ENCODE measurements around the gene STK10. TPM values are rescaled to one million over a fixed set of nuclear protein-coding genes. Genes with fewer than 3 reads are reported as not detected.

STK10 gene
- total and polyA plus RNA-seq, 11 donors = 5.5 to 52.9 (median 10.2) TPM

DNA sequence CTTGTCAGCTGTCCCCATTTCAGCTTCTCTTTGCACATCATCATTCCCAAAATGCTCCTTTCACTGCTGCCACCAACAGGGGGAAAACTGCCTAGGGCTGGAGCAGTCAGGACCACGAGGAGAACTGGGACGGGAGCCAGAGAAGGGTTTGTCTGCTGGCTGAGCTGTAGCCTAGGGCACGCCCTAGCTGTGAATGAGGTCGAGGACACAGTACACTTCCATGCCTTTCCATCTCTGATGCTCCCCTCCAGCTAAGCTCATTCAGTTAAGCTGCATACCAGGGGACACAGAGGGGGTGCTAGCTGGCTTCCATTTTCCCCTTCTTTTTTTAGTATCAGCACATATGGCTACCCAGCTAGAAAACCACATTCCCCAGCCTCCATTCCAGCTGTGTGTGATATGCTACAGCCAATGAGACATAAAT, 64.7 kb downstream of the STK10 start:
- peaks cover 0 to 35% (median 10%) of the 10 kb centered on the region in 9 donors for H3K36me3 ChIP-seq
- DNase-seq (peak; percentile 76 to 92 (median 88)), ATAC-seq (peak; percentile 93 to 96 (median 94))
- 2 to 9% (median 5%) methylated on average over 4 of the region's 4 CpGs for WGBS, 4 donors
- intact Hi-C loops (cut with DNase I) = loop anchor here in 3 of 10 donors (5.0 kb wide), 4 partner anchors 34 to 64 kb away; partner anchors contain the start of gene STK10 (in 1 of the 3)
- no peaks in the 10 kb centered on the region for H3K9me3 ChIP-seq
- no peak for TF ChIP-seq POLR2A (IDR thresholded peaks at IDR 0.05)
- TF ChIP-seq, protein P1, sequence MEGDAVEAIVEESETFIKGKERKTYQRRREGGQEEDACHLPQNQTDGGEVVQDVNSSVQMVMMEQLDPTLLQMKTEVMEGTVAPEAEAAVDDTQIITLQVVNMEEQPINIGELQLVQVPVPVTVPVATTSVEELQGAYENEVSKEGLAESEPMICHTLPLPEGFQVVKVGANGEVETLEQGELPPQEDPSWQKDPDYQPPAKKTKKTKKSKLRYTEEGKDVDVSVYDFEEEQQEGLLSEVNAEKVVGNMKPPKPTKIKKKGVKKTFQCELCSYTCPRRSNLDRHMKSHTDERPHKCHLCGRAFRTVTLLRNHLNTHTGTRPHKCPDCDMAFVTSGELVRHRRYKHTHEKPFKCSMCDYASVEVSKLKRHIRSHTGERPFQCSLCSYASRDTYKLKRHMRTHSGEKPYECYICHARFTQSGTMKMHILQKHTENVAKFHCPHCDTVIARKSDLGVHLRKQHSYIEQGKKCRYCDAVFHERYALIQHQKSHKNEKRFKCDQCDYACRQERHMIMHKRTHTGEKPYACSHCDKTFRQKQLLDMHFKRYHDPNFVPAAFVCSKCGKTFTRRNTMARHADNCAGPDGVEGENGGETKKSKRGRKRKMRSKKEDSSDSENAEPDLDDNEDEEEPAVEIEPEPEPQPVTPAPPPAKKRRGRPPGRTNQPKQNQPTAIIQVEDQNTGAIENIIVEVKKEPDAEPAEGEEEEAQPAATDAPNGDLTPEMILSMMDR (IDR thresholded peaks at IDR 0.05) = peak; percentile 22 to 64 (median 48)
- no peaks in the 10 kb centered on the region for H3K27me3 ChIP-seq
- peaks cover 0 to 28% (median 16%) of the 10 kb centered on the region in 12 donors for H3K4me1 ChIP-seq
- no peak overlapping the region for H3K27ac ChIP-seq
- no peak overlapping the region for H3K4me3 ChIP-seq

DNA sequence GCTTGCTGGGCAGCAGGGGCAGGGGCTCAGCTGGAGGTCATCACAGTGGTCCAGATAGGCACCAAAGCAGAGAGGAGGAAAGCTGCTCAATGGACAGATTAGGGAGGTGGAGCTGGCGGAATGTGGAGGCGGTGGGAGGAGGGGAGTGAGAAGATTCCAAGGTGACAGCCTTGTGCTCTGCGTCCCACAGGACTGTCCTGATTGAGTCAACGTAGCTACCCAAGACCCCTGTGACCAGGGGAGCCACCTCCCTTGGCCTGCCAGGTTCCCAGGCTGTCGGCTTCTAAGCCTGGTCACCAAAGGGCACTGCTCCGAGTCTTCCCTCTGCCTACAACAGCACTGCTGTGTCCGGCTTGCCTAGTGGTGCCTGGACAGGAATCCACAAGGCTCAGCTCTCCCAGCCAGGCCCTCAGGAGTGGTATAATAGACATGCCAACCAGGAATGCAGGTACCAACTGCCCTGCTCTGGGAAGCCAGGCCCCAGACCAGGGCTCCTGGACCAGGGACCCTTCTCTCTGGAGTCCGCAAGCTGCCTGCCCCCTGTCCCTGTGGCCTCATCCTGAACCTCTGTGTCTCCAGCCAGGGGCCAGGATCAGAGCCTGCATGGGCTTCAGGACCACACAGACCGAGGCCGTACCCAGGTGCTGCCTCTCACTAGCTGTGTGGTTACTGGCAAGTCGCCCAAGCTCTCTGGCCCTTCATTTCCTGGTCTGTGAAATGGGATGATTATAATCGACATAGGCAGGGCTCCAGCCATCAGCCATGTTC, 67.9 kb downstream of the STK10 start:
- intact Hi-C loops (cut with DNase I) = loop anchor here in 4 of 10 donors (5.0 to 10.0 kb wide), 5 partner anchors 37 to 335 kb away; partner anchors contain the start of genes SH3PXD2B (in 1 of the 4) and STK10 (in 1 of the 4)
- TF ChIP-seq POLR2A (IDR thresholded peaks at IDR 0.05) = no peak
- TF ChIP-seq, protein P1 (IDR thresholded peaks at IDR 0.05) = no peak
- peak in 1 of 5 donors; percentile 55 for DNase-seq
- 89 to 92% (median 91%) methylated on average over 11 to 12 of the region's 12 CpGs for WGBS, 4 donors
- H3K9me3 ChIP-seq = no peaks in the 10 kb centered on the region
- peaks cover 0 to 48% (median 20%) of the 10 kb centered on the region in 12 donors for H3K4me1 ChIP-seq
- H3K36me3 ChIP-seq = peaks cover 0 to 33% (median 8%) of the 10 kb centered on the region in 9 donors
- no peak overlapping the region for H3K27ac ChIP-seq
- no peak for ATAC-seq
- no peak overlapping the region for H3K4me3 ChIP-seq
- H3K27me3 ChIP-seq = no peaks in the 10 kb centered on the region

DNA sequence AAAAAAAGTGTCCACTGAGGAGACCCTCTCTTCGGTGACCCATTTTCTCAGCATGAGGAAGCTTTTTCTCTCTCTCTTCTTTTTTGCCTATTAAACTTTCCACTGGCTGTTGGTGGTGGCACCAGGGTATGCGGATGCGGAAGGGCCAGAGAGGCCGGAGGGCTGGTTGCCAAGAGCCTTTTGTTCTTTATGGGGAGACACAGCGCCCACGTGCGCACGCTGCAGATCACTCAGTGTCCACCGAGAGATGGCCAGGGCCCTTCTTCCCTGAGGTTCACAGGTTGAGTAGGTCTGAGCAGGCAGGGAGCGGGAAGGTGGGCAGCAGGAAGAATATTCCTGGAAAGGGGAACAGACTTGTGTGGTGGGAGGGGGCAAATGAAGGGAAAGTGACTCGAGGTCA, 69.1 kb downstream of the STK10 start:
- DNase-seq (peak in 1 of 5 donors; percentile 56), ATAC-seq (no peak)
- WGBS, 4 donors = 58 to 78% (median 73%) methylated on average over 11 of the region's 11 CpGs
- TF ChIP-seq POLR2A (IDR thresholded peaks at IDR 0.05) = no peak
- TF ChIP-seq, protein P1 (IDR thresholded peaks at IDR 0.05) = peak in 1 of 12 donors; percentile 9
- H3K4me3 ChIP-seq = no peak overlapping the region
- peak overlapping the region in 6 of 12 donors; percentile 7 to 58 (median 32) for H3K27ac ChIP-seq
- no peaks in the 10 kb centered on the region for H3K9me3 ChIP-seq
- intact Hi-C loops (cut with DNase I) = loop anchor here in 1 of 10 donors (10.0 kb wide), 1 partner anchor 336 kb away; the partner anchor contains the start of gene SH3PXD2B
- H3K27me3 ChIP-seq = no peaks in the 10 kb centered on the region
- H3K4me1 ChIP-seq = peaks cover 0 to 59% (median 20%) of the 10 kb centered on the region in 12 donors
- peaks cover 0 to 21% (median 3%) of the 10 kb centered on the region in 9 donors for H3K36me3 ChIP-seq
